Progenitor cell of endocrine pancreas (in vitro differentiated cells): Measurements from ENCODE around the gene CLCN6. TPM values are rescaled to one million over a fixed set of nuclear protein-coding genes. Genes with fewer than 3 reads are reported as not detected.

Experiments used
- DNase-seq: peaks from one replicate; pipeline ENCODE4 v3.0.0; 2021; ENCODE audit warnings: low spot score; ENCODE audit not compliant: unreplicated experiment
- H3K27ac Mint-ChIP-seq: 2 replicates; pipeline ENCODE4 v1.8.0; 2021; ENCODE audit warnings: mild to moderate bottlenecking, moderate library complexity, mixed read lengths
- H3K27me3 Mint-ChIP-seq: 2 replicates; pipeline ENCODE4 v1.8.0; 2021; ENCODE audit warnings: mixed read lengths
- H3K36me3 Mint-ChIP-seq: 2 replicates; pipeline ENCODE4 v1.8.0; 2022; ENCODE audit warnings: mixed read lengths; ENCODE audit not compliant: insufficient read depth
- H3K4me1 Mint-ChIP-seq: 2 replicates; pipeline ENCODE4 v1.8.0; 2021; ENCODE audit warnings: low read depth, mixed read lengths
- H3K4me3 Mint-ChIP-seq: 2 replicates; pipeline ENCODE4 v1.8.0; 2021; ENCODE audit warnings: low read depth, mild to moderate bottlenecking, moderate library complexity, mixed read lengths
- H3K9me3 Mint-ChIP-seq: 2 replicates; pipeline ENCODE4 v1.8.0; 2021; ENCODE audit warnings: low read depth, mixed read lengths
- CTCF ChIP-seq: fragments of 200-600 bp; sonication (generic); IDR thresholded peaks from one replicate; pipeline ENCODE4 v1.5.0; 2021; ENCODE audit warnings: antibody characterized with exemption, mild to moderate bottlenecking; ENCODE audit not compliant: unreplicated experiment
- total RNA-seq: library from RNA; stranded (reverse); gene quantifications from 2 replicates; pipeline ENCODE4 v1.2.1, GENCODE V29; 2021

Gene CLCN6
- total RNA-seq, 1 donor from 2014 or later, result 44.3 TPM

DNA sequence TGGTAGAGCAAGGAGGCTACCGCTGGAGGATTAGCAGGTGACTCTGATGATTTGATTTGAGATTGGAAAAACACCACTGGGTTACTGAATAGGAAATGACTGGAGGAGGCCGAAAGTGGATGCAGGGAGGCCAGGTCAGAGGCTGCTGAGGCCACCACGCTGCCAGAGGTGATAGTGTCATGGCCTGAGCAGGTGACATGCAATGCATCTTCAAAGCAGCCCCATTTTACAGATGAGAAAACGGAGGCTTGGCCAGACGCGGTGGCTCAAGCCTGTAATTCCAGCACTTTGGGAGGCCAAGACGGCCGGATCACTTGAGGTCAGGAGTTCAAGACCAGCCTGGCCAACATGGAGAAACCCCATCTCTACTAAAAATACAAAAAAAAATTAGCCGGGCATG is 31.2 kb upstream of the CLCN6 start:
- no peaks in the 10 kb centered on the region for H3K36me3 Mint-ChIP-seq
- no peaks in the 10 kb centered on the region for H3K27me3 Mint-ChIP-seq
- no peak for DNase-seq
- no peak overlapping the region for H3K27ac Mint-ChIP-seq
- H3K9me3 Mint-ChIP-seq, result no peaks in the 10 kb centered on the region
- H3K4me3 Mint-ChIP-seq, result no peak overlapping the region
- TF ChIP-seq CTCF, result no peak
- no peaks in the 10 kb centered on the region for H3K4me1 Mint-ChIP-seq

DNA sequence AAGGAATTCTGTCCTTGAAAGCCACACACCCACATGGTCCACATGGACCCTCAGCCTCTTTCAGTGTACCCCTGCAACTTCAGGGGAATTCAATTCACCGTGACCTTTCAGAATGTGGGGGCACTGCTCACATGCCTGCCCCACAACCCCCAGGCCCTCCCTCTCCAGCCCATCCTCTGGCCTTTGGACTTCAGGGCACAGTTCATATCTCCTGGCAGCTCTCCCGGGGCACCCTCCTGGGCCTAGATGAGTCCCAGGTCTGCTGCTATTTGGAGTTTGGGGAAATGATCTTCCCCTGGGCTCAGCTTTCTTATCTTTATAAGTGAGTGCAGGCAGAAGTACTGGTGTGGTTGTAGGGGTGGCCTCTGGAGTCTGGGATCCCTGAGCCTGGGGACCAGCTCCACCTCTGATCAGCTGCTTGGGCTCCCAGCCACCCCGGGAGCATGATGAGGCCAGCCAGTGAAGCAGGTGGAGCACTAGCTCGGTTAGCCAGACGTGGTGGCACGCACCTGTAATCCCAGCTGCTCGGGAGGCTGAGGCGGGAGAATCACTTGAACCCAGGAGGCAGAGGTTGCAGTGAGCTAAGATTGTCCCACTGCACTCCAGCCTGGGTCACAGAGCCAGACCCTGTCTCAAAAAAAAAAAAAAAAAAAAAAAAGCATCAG is 28.2 kb upstream of the CLCN6 start:
- no peaks in the 10 kb centered on the region for H3K36me3 Mint-ChIP-seq
- H3K4me3 Mint-ChIP-seq, result no peak overlapping the region
- DNase-seq, result no peak
- no peak overlapping the region for H3K27ac Mint-ChIP-seq
- no peaks in the 10 kb centered on the region for H3K27me3 Mint-ChIP-seq
- H3K9me3 Mint-ChIP-seq, result no peaks in the 10 kb centered on the region
- H3K4me1 Mint-ChIP-seq, result no peaks in the 10 kb centered on the region
- TF ChIP-seq CTCF, result no peak

GRCh38 chr1:11778336-11778735 is 27.7 kb upstream of the CLCN6 start:
- no peaks in the 10 kb centered on the region for H3K9me3 Mint-ChIP-seq
- TF ChIP-seq CTCF, result no peak
- peaks cover 2% of the 10 kb centered on the region for H3K27me3 Mint-ChIP-seq
- no peak overlapping the region for H3K27ac Mint-ChIP-seq
- DNase-seq, result no peak
- no peaks in the 10 kb centered on the region for H3K36me3 Mint-ChIP-seq
- no peak overlapping the region for H3K4me3 Mint-ChIP-seq
- H3K4me1 Mint-ChIP-seq, result no peaks in the 10 kb centered on the region

GRCh38 chr1:11778844-11779623 is 27.0 kb upstream of the CLCN6 start:
- Mint-ChIP-seq H3K4me1 (no peaks in the 10 kb centered on the region), H3K27me3 (peaks cover 2% of the 10 kb centered on the region), H3K27ac (peak overlapping the region; percentile 77), H3K9me3 (no peaks in the 10 kb centered on the region), H3K36me3 (no peaks in the 10 kb centered on the region), H3K4me3 (no peak overlapping the region)
- no peak for DNase-seq
- TF ChIP-seq CTCF, result no peak

DNA sequence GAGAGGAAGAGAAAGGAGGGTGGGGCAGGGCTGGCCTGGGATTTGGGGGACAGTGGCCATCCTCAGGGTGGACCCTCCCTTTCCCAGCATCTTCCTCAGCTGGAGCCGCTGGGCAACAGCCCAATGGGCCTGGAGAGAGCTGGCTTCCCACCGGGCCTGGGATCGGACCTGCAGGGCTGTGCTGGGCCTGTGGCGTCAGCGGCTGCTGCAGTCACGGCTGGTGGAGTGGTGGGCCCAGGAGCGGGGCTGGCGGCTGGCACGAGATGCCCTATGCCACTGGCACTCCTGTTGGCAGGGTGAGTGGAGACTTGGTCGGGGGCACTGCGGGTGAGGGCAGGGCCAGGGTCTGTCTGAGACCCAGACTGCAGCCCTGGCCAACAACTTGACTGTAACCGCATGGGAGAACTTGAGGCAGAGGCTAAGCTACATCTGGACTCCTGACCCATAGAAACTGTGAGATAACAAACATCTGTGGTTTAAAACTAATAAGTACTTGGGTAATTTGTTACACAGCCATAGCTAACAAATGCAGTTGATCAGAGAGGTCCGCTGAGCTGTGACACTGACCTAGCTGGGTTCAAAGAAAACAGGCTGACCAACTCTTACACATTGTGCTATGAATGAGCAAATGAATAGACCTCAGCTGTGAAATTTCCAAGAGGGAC is 26.1 kb upstream of the CLCN6 start:
- no peak for DNase-seq
- Mint-ChIP-seq H3K9me3 (no peaks in the 10 kb centered on the region), H3K36me3 (no peaks in the 10 kb centered on the region), H3K4me3 (no peak overlapping the region), H3K27me3 (peaks cover 2% of the 10 kb centered on the region), H3K4me1 (no peaks in the 10 kb centered on the region), H3K27ac (no peak overlapping the region)
- no peak for TF ChIP-seq CTCF
